ENCODE measurements around the gene RBP4. TPM values are rescaled to one million over a fixed set of nuclear protein-coding genes. Genes with fewer than 3 reads are reported as not detected.

Gene RBP4
- total RNA-seq (2013; cell fraction: nucleolus; rRNA removed) = not detected in 2 replicates
- not detected in 2 replicates for total RNA-seq (2014; rRNA removed)
- not detected in 2 replicates for total RNA-seq (2014; rRNA removed; fragmentation: Illumina TruSeq; extraction: Trizol)
- 1.2 and 2.0 TPM in 2 replicates for total RNA-seq (2021)
- polyA plus RNA-seq (2011; ENCODE audit: low read depth) = not detected
- polyA plus RNA-seq (2011; rRNA removed) = not detected in 2 replicates
- not detected in 2 replicates for polyA plus RNA-seq (2011; cell fraction: cytosol; rRNA removed)
- polyA plus RNA-seq (2011; cell fraction: nucleus; rRNA removed) = not detected in 2 replicates
- not detected in 2 replicates for polyA plus RNA-seq (2012)
- polyA plus RNA-seq (2014; fragmentation: Illumina TruSeq; extraction: Trizol) = not detected in 2 replicates
- polyA plus RNA-seq (2014; fragmentation: Nextera tagmentation; extraction: Ambion mirVana) = not detected
- polyA plus RNA-seq (2014; rRNA removed) = not detected in 2 replicates
- polyA plus RNA-seq (2016; fragmentation: Nextera tagmentation; extraction: Ambion mirVana) = not detected
- polyA minus RNA-seq (2011; rRNA and poly(A)+ RNA removed) = not detected in 2 replicates
- polyA minus RNA-seq (2011; cell fraction: cytosol; rRNA and poly(A)+ RNA removed) = not detected in 2 replicates
- polyA minus RNA-seq (2011; cell fraction: nucleus; rRNA and poly(A)+ RNA removed) = not detected in 2 replicates
- percentile 16 among the genes with signal in this experiment for Bru-seq, nascent RNA
- BruChase-seq, experiment 1, labeled RNA remaining after a 6-hour chase = percentile 16 among the genes with signal in this experiment
- percentile 15 among the genes with signal in this experiment for BruChase-seq, experiment 2, labeled RNA remaining after a 2-hour chase
- long read RNA-seq, experiment 1 = 0 reads
- long read RNA-seq, experiment 2 = 0 reads

DNA sequence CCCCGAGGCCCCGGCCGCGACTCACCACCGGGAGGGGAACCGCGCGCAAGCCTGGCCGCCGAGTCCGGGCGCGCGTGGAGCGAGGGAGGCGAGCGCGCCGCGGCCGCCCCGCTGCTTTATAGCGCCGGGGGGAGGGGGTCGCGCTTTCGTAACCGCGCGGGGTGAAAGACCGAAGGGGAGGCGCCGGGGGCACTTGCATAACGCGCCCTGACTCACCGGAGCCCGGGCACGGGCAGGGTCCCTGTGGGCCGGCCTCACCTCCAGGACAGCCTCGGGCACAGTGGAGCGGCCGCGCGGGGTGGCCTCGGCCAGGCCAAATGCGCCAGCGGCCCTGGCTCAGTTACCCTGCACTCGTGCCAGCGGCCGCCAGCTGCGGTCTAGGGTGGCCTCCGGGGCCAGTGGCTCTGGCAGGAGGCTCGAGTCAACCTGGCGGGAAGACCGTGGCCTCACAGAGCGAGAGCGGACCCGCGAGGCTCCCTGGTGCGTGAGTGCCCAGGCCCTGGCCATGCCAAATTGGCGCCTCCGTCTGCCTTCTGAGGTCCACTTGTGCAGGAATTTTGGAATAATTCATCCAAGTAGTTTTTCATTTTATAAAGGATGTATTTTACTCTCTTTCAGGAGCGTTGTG lies at the start of gene RBP4:
TSS of gene RBP4 (minus strand) at position 90 of the 628 bp plus-strand sequence. CDS start 207 bp downstream, outside the sequence.
- TF ChIP-seq, protein P1, sequence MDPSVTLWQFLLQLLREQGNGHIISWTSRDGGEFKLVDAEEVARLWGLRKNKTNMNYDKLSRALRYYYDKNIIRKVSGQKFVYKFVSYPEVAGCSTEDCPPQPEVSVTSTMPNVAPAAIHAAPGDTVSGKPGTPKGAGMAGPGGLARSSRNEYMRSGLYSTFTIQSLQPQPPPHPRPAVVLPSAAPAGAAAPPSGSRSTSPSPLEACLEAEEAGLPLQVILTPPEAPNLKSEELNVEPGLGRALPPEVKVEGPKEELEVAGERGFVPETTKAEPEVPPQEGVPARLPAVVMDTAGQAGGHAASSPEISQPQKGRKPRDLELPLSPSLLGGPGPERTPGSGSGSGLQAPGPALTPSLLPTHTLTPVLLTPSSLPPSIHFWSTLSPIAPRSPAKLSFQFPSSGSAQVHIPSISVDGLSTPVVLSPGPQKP (IDR thresholded peaks at IDR 0.05; ENCODE audit: low read depth, low read length) = no peak
- TF ChIP-seq JUND (IDR thresholded peaks at IDR 0.05; ENCODE audit: low read depth, low read length) = no peak
- CTCF ChIA-PET = no interaction called here
- intact Hi-C loops (cut with micrococcal nuclease; ENCODE audit: unreplicated experiment) (no loop called here), in situ Hi-C loops (cut with MboI) (no loop called here)
- no TSS peak for BruUV-seq (replicated peaks)
- Histone ChIP-seq H3K4me1 (ENCODE audit: control insufficient read depth, insufficient read depth, low read length) (no peaks in the 10 kb centered on the region), H3K36me3 (ENCODE audit: control insufficient read depth in 2 of 2, insufficient read depth in 2 of 2, low read length in 1 of 2) (no peaks in the 10 kb centered on the region), H3K27ac (ENCODE audit: control insufficient read depth, insufficient read depth) (no peak within 1 kb of the TSS), H2AFZ (ENCODE audit: control insufficient read depth, low read depth, low read length) (no peak within 1 kb of the TSS), H3K4me3 (no peak within 1 kb of the TSS), H3K9ac (ENCODE audit: control insufficient read depth, insufficient read depth, low read length) (no peak within 1 kb of the TSS), H3K9me3 (replicated peaks; ENCODE audit: control insufficient read depth, insufficient read depth, low read length) (no peaks in the 10 kb centered on the region), H3K27me3 (replicated peaks in 1 of 2; ENCODE audit: control insufficient read depth in 2 of 2, insufficient read depth in 2 of 2, low read length in 1 of 2) (peaks cover 6% of the 10 kb centered on the region in 2 experiments; a peak in 3 of 4 replicates), H3K79me2 (ENCODE audit: control insufficient read depth, insufficient read depth, low read length) (no peaks in the 10 kb centered on the region), H4K20me1 (ENCODE audit: control insufficient read depth, insufficient read depth) (no peaks in the 10 kb centered on the region), H3K4me2 (ENCODE audit: control insufficient read depth, insufficient read depth) (no peak within 1 kb of the TSS)
- WGBS (ENCODE audit: insufficient coverage, insufficient replicate concordance, low lambda C conversion rate, missing lambda C conversion rate) = 24% methylated on average over 38 of the region's 63 CpGs
- RAD21 ChIA-PET (ENCODE audit: unreplicated experiment) = no interaction called here
- POLR2A ChIA-PET = no interaction called here
- DNase-seq (ENCODE audit: low read depth, low spot score) = no peak
- no peak for ATAC-seq
- SMC1A ChIA-PET (ENCODE audit: uncharacterized antibody, unreplicated experiment) = no interaction called here
- no peak for FAIRE-seq
